K562 (cell line): ENCODE measurements around the gene BCO2. TPM values are rescaled to one million over a fixed set of nuclear protein-coding genes. Genes with fewer than 3 reads are reported as not detected.
A peak's percentile ranks its signal among the peaks of the same experiment; 100 is the strongest.

Source experiments
- ELK3 ChIP-seq: fragments of 450-650 bp; formaldehyde crosslinking; IDR thresholded peaks from 2 replicates; pipeline ENCODE4 v1.4.0; 2020; ENCODE audit warnings: mild to moderate bottlenecking
- MGA ChIP-seq: fragments of 450-650 bp; IDR thresholded peaks from 2 replicates; pipeline ENCODE4 v1.6.1; 2016; ENCODE audit warnings: mild to moderate bottlenecking, moderate library complexity
- RHOXF2B ChIP-seq: fragments of 250-450 bp; sonication (Bioruptor Pico); conservative IDR thresholded peaks from 2 replicates; pipeline ENCODE4 v1.5.1; 2021
- SLC30A9 ChIP-seq: fragments of 250-450 bp; sonication (Bioruptor Pico); IDR thresholded peaks from 2 replicates; pipeline ENCODE4 v1.8.0; 2022; ENCODE audit warnings: mild to moderate bottlenecking, moderate library complexity
- STAT6 ChIP-seq: sonication (generic); formaldehyde crosslinking; IDR thresholded peaks from 2 replicates; pipeline ENCODE4 v1.8.1; 2023; ENCODE audit warnings: mild to moderate bottlenecking, missing genetic modification reagents
- polyA plus RNA-seq, 8 experiments: library from polyadenylated mRNA; depleted of rRNA in 4 of 8; stranded (reverse) in 5 of 8; unstranded in 3 of 8; fragments of >200 nt; fragmentation: Nextera tagmentation in 2 of 8; fragmentation: Illumina TruSeq in 1 of 8; extraction: Ambion mirVana in 2 of 8; extraction: Trizol in 1 of 8; gene quantifications; 2 replicates each; pipeline versions ENCODE4 v1.2.1 to v1.2.3, GENCODE V29; 2011 to 2014; ENCODE audit warnings: inconsistent platforms in 1 of 8, missing spikeins in 1 of 8
- total RNA-seq, 7 experiments: library from RNA; depleted of rRNA in 6 of 7; stranded (reverse); fragments of >200 nt in 6 of 7; fragmentation: Illumina TruSeq in 2 of 7; extraction: Trizol in 2 of 7; gene quantifications; 2 replicates each; pipeline versions ENCODE4 v1.2.1 to v1.2.3, GENCODE V29; 2011 to 2021; ENCODE audit warnings: low replicate concordance in 1 of 7
- TF ChIP-seq, protein P1 (sequence below): fragments of 250-450 bp; sonication (Bioruptor Pico); IDR thresholded peaks from 2 replicates; pipeline ENCODE4 v1.4.0; 2020; ENCODE audit warnings: mild to moderate bottlenecking, moderate library complexity

Gene BCO2
- total and polyA plus RNA-seq, 9 of the 15 experiments (the other 6 are each of a cell fraction or from before 2014, with no cell fraction given), result 0.21 to 1.0 (median 0.47) TPM; not detected in 1

DNA sequence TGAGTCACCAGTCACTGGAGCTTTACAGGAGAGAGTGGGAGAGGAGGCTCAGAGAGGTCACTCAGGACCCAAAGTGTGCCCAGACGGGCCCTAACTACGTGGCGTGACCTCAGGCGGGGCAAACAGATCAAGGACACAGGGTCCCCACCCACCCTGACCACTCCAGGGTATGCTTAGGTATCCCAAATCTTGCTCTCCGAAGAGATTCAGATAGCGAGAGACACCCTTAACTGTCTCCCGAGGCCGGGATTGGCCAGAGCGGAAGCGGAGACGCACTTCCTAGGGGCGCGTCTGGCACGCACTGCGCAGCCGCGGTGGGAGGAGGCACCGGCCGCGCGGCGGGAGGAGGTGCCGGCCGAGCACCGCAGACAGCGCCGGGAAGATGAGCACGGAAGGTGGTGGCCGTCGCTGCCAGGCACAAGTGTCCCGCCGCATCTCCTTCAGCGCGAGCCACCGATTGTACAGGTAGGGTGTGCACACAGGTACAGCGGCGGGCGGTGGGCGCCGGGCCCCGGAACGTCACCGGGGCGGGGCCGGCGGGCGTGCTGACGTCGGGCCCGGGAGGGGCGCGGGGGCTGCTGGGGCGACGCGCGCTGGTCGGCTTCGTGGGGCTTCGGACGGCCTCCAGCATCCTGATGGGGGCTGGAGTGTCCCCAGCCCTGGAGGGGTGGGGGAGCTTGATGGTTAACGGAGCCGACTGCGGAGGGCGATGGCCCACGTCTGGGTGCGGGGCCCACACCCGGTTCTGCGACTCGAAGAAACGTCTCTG lies 50.9 kb downstream of the BCO2 start, which contains the start of gene PTS (continued):
- TF ChIP-seq MGA (no peak), RHOXF2B (CRISPR knock-in tag) (no peak), STAT6 (CRISPR knock-in tag) (peak; percentile 85; the same call in 1 of the 2 replicates), SLC30A9 (no peak), ELK3 (CRISPR knock-in tag) (no peak)
- TF ChIP-seq, protein P1, sequence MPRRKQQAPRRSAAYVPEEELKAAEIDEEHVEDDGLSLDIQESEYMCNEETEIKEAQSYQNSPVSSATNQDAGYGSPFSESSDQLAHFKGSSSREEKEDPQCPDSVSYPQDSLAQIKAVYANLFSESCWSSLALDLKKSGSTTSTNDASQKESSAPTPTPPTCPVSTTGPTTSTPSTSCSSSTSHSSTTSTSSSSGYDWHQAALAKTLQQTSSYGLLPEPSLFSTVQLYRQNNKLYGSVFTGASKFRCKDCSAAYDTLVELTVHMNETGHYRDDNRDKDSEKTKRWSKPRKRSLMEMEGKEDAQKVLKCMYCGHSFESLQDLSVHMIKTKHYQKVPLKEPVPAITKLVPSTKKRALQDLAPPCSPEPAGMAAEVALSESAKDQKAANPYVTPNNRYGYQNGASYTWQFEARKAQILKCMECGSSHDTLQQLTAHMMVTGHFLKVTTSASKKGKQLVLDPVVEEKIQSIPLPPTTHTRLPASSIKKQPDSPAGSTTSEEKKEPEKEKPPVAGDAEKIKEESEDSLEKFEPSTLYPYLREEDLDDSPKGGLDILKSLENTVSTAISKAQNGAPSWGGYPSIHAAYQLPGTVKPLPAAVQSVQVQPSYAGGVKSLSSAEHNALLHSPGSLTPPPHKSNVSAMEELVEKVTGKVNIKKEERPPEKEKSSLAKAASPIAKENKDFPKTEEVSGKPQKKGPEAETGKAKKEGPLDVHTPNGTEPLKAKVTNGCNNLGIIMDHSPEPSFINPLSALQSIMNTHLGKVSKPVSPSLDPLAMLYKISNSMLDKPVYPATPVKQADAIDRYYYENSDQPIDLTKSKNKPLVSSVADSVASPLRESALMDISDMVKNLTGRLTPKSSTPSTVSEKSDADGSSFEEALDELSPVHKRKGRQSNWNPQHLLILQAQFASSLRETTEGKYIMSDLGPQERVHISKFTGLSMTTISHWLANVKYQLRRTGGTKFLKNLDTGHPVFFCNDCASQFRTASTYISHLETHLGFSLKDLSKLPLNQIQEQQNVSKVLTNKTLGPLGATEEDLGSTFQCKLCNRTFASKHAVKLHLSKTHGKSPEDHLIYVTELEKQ (CRISPR knock-in tag), result no peak
